ENCODE results near the gene ESRRA. TPM values are rescaled to one million over a fixed set of nuclear protein-coding genes. Genes with fewer than 3 reads are reported as not detected.

ESRRA gene
- total and polyA plus RNA-seq, 2 of the 4 experiments (the other 2 are of a cell fraction), result 10.2 to 15.0 TPM

DNA sequence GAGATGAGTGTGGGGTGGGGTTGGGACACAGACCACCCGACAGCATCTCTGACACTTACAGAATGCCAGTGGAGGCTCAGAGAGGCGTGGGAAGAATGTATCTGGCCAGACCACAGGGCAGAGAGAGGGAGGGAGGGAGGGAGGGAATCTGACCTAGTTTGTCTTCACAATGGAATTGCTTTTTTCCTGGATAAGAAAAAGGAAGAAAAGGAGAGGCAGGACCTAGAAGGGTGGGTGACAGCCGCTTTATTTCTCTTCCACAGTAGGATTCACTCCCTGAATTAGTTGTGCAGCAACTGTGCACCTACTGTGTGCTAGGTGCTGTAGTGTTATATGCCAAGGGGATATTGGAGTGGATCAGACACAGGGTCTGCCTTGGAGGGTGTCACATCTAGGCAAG is 10.6 kb upstream of the ESRRA start:
- no peak overlapping the region for H2AFZ ChIP-seq (replicated peaks; ENCODE audit: low read length, poor library complexity)
- H4K5ac ChIP-seq (ENCODE audit: low read depth, low read length), result no peak overlapping the region
- intact Hi-C loops (cut with micrococcal nuclease), result no loop called here
- no peaks in the 10 kb centered on the region for H3K36me3 ChIP-seq (ENCODE audit: control insufficient read depth, insufficient read depth, low read length)
- no peak overlapping the region for H2BK15ac ChIP-seq (ENCODE audit: low read depth, low read length)
- no peak overlapping the region for H2AK5ac ChIP-seq (ENCODE audit: low read depth, low read length)
- no peak overlapping the region for H2BK5ac ChIP-seq (ENCODE audit: low read depth, low read length, poor library complexity, severe bottlenecking)
- H3K9ac ChIP-seq (ENCODE audit: low read depth, low read length), result no peak overlapping the region
- no peaks in the 10 kb centered on the region for H3K9me3 ChIP-seq (ENCODE audit: control insufficient read depth, insufficient read depth, low read length)
- no TSS peak for BruUV-seq (replicated peaks)
- H3K4me1 ChIP-seq (ENCODE audit: control insufficient read depth, insufficient read depth, low read length), result peaks cover 4% of the 10 kb centered on the region; the same call in 1 of the 2 replicates
- in situ Hi-C loops (cut with MboI; ENCODE audit: low sequenced_read_pairs), result no loop called here
- no peak overlapping the region for H4K91ac ChIP-seq (ENCODE audit: insufficient read depth, low read depth, low read length)
- dilution Hi-C loops (cut with HindIII; ENCODE audit: low sequenced_read_pairs, unreplicated experiment), result no loop called here
- H3K4ac ChIP-seq (ENCODE audit: low read depth, low read length), result no peak overlapping the region
- no peaks in the 10 kb centered on the region for H3K9me1 ChIP-seq (ENCODE audit: insufficient read depth, low read length)
- H2BK120ac ChIP-seq (ENCODE audit: low read depth, low read length), result no peak overlapping the region
- H3K23ac ChIP-seq (ENCODE audit: low read depth, low read length), result no peak overlapping the region
- no peaks in the 10 kb centered on the region for H3K79me1 ChIP-seq (ENCODE audit: low read depth in 1 of 2, low read length in 2 of 2)
- CTCF ChIA-PET, result no interaction called here
- no peak for TF ChIP-seq RAD21 (IDR thresholded peaks at IDR 0.05; ENCODE audit: low read length)
- TF ChIP-seq, protein P1, sequence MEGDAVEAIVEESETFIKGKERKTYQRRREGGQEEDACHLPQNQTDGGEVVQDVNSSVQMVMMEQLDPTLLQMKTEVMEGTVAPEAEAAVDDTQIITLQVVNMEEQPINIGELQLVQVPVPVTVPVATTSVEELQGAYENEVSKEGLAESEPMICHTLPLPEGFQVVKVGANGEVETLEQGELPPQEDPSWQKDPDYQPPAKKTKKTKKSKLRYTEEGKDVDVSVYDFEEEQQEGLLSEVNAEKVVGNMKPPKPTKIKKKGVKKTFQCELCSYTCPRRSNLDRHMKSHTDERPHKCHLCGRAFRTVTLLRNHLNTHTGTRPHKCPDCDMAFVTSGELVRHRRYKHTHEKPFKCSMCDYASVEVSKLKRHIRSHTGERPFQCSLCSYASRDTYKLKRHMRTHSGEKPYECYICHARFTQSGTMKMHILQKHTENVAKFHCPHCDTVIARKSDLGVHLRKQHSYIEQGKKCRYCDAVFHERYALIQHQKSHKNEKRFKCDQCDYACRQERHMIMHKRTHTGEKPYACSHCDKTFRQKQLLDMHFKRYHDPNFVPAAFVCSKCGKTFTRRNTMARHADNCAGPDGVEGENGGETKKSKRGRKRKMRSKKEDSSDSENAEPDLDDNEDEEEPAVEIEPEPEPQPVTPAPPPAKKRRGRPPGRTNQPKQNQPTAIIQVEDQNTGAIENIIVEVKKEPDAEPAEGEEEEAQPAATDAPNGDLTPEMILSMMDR (conservative IDR thresholded peaks at IDR 0.05; ENCODE audit: low read depth, low read length), result no peak
- no peak for TF ChIP-seq RCOR1 (IDR thresholded peaks at IDR 0.05; ENCODE audit: insufficient replicate concordance, low read length)
- no peak for TF ChIP-seq SMC3 (IDR thresholded peaks at IDR 0.05; ENCODE audit: low read depth, low read length)
- no peak for TF ChIP-seq MXI1 (IDR thresholded peaks at IDR 0.05; ENCODE audit: borderline replicate concordance, low read depth, low read length)
- TF ChIP-seq RFX5 (IDR thresholded peaks at IDR 0.05; ENCODE audit: low read depth, low read length), result no peak
- TF ChIP-seq FOS (IDR thresholded peaks at IDR 0.05; ENCODE audit: low read depth, low read length), result no peak
- no peak for TF ChIP-seq POLR2A (IDR thresholded peaks at IDR 0.05; ENCODE audit: low read depth, low read length)
- no peak for TF ChIP-seq MAFK (IDR thresholded peaks at IDR 0.05; ENCODE audit: low read depth, low read length)
- no peak for TF ChIP-seq MAZ (IDR thresholded peaks at IDR 0.05; ENCODE audit: borderline replicate concordance, low read depth, low read length)
- TF ChIP-seq CEBPB (IDR thresholded peaks at IDR 0.05; ENCODE audit: low read depth, low read length), result no peak
- no peak for TF ChIP-seq BHLHE40 (IDR thresholded peaks at IDR 0.05; ENCODE audit: low read depth, low read length)
- TF ChIP-seq, protein P2, sequence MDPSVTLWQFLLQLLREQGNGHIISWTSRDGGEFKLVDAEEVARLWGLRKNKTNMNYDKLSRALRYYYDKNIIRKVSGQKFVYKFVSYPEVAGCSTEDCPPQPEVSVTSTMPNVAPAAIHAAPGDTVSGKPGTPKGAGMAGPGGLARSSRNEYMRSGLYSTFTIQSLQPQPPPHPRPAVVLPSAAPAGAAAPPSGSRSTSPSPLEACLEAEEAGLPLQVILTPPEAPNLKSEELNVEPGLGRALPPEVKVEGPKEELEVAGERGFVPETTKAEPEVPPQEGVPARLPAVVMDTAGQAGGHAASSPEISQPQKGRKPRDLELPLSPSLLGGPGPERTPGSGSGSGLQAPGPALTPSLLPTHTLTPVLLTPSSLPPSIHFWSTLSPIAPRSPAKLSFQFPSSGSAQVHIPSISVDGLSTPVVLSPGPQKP (IDR thresholded peaks at IDR 0.05; ENCODE audit: borderline replicate concordance, low read depth, low read length), result no peak
- TF ChIP-seq, protein P3, sequence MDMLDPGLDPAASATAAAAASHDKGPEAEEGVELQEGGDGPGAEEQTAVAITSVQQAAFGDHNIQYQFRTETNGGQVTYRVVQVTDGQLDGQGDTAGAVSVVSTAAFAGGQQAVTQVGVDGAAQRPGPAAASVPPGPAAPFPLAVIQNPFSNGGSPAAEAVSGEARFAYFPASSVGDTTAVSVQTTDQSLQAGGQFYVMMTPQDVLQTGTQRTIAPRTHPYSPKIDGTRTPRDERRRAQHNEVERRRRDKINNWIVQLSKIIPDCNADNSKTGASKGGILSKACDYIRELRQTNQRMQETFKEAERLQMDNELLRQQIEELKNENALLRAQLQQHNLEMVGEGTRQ (IDR thresholded peaks at IDR 0.05; ENCODE audit: low read depth, low read length), result no peak
- TF ChIP-seq CHD1 (IDR thresholded peaks at IDR 0.05; ENCODE audit: low read depth, low read length), result no peak
- no peak for TF ChIP-seq NFE2L2 (IDR thresholded peaks at IDR 0.05; ENCODE audit: low read depth, low read length)
- no peak overlapping the region for H3K4me3 ChIP-seq (ENCODE audit: insufficient read depth, low read depth, low read length)
- H3K56ac ChIP-seq (ENCODE audit: extremely low read depth, insufficient read depth, low read length), result no peak overlapping the region
- H3K14ac ChIP-seq (replicated peaks; ENCODE audit: low read depth, low read length), result no peak overlapping the region
- no peak overlapping the region for H3K18ac ChIP-seq (ENCODE audit: low read depth, low read length)
- peaks cover 5% of the 10 kb centered on the region; the same call in 1 of the 2 replicates for H4K20me1 ChIP-seq (ENCODE audit: insufficient read depth, low read length)
- no peak overlapping the region for H4K8ac ChIP-seq (ENCODE audit: low read depth in 2 of 2, low read length in 2 of 2)
- H2AK9ac ChIP-seq (replicated peaks; ENCODE audit: low read depth, low read length, poor library complexity), result no peak overlapping the region
- no CpG with 5 or more reads among the region's 3 CpGs for WGBS, 2 experiments (ENCODE audit: extremely low coverage in 2 of 2, insufficient read length in 1 of 2)
- no peak overlapping the region for H3K27ac ChIP-seq (ENCODE audit: insufficient read depth, low read length)
- ATAC-seq (ENCODE audit: low read depth), result no peak
- H2BK20ac ChIP-seq (ENCODE audit: low read depth, low read length), result no peak overlapping the region
- POLR2A ChIA-PET (ENCODE audit: unreplicated experiment), result no interaction called here
- DNase-seq, result no peak
- peaks cover 95% of the 10 kb centered on the region for H3K27me3 ChIP-seq (ENCODE audit: control insufficient read depth, insufficient read depth, low read length)
- H3K4me2 ChIP-seq (ENCODE audit: low read depth, low read length), result no peak overlapping the region

Data from IMR-90 (cell line).